Activated CD4-positive, CD25-positive, alpha-beta regulatory T cell treated with anti-CD3 and anti-CD28 coated beads, Interleukin-2, amount 50 U/mL, for 16 hours (primary cell): ENCODE measurements around the gene SLC26A11.
A peak's percentile ranks its signal among the peaks of the same experiment; 100 is the strongest.
"Not testable (repeated sequence)": the region's sequence is repeated elsewhere in the genome, so short reads cannot be mapped to it uniquely, and the experiment has no call there.

Experiments
- DNase-seq: peaks from one replicate; pipeline ENCODE4 v3.0.0-alpha.2; 2020; ENCODE audit warnings: low read depth, low spot score

Gene SLC26A11

GRCh38 chr17:80195671-80196529 lies 24.3 kb upstream of the SLC26A11 start:
- peak; percentile 39 for DNase-seq

GRCh38 chr17:80196652-80197051 lies 23.6 kb upstream of the SLC26A11 start:
- no peak for DNase-seq

GRCh38 chr17:80198144-80198661 lies 22.0 kb upstream of the SLC26A11 start:
- DNase-seq = no peak

- not testable (repeated sequence) for DNase-seq
Measured at GRCh38 chr17:80199295-80199694, 20.9 kb upstream of the SLC26A11 start.

GRCh38 chr17:80201446-80201845 lies 18.8 kb upstream of the SLC26A11 start:
- DNase-seq = no peak

GRCh38 chr17:80202197-80202596 lies 18.0 kb upstream of the SLC26A11 start:
- DNase-seq = no peak

GRCh38 chr17:80203471-80203963 lies 16.7 kb upstream of the SLC26A11 start:
- DNase-seq = no peak

- DNase-seq = no peak
Measured at GRCh38 chr17:80204626-80205468, 15.4 kb upstream of the SLC26A11 start.

- DNase-seq = no peak
Measured at GRCh38 chr17:80205811-80206210, 14.4 kb upstream of the SLC26A11 start.

- DNase-seq = no peak
Measured at GRCh38 chr17:80208050-80208449, 12.2 kb upstream of the SLC26A11 start.

- no peak for DNase-seq
Measured at GRCh38 chr17:80209765-80210164, 10.5 kb upstream of the SLC26A11 start.

- no peak for DNase-seq
Measured at GRCh38 chr17:80210348-80211108, 9.7 kb upstream of the SLC26A11 start.

- DNase-seq = no peak
Measured at GRCh38 chr17:80212109-80212508, 8.1 kb upstream of the SLC26A11 start.

- no peak for DNase-seq
Measured at GRCh38 chr17:80212511-80212910, 7.7 kb upstream of the SLC26A11 start.

- no peak for DNase-seq
Measured at GRCh38 chr17:80212962-80213642, 7.1 kb upstream of the SLC26A11 start.

- no peak for DNase-seq
Measured at GRCh38 chr17:80213643-80213975, 6.6 kb upstream of the SLC26A11 start.

- no peak for DNase-seq
Measured at GRCh38 chr17:80214012-80214877, 6.0 kb upstream of the SLC26A11 start.

- no peak for DNase-seq
Measured at GRCh38 chr17:80214878-80215210, 5.4 kb upstream of the SLC26A11 start.

GRCh38 chr17:80216473-80217456 lies 3.5 kb upstream of the SLC26A11 start:
- DNase-seq = no peak
